GM12801 (cell line): Measurements from ENCODE around the gene DUSP22.

ENCODE experiments used
- CTCF ChIP-seq: IDR thresholded peaks from one replicate; pipeline ENCODE4 v1.5.1; 2011; ENCODE audit warnings: control low read depth; ENCODE audit not compliant: insufficient read length; ENCODE audit errors: extremely low read depth

Gene DUSP22

GRCh38 chr6:291697-292505, at the start of gene DUSP22:
Gene DUSP22 (plus strand): TSS chr6:292487. CDS start chr6:292540, 53 bp downstream.
- TF ChIP-seq CTCF = no peak

- no peak for TF ChIP-seq CTCF
Observed at GRCh38 chr6:246352-246751, 45.9 kb upstream of the DUSP22 start.

GRCh38 chr6:247351-247750, 44.9 kb upstream of the DUSP22 start:
- TF ChIP-seq CTCF = no peak

GRCh38 chr6:250676-251075, 41.6 kb upstream of the DUSP22 start:
- TF ChIP-seq CTCF = no peak

GRCh38 chr6:251920-252319, 40.4 kb upstream of the DUSP22 start:
- TF ChIP-seq CTCF = no peak

- no peak for TF ChIP-seq CTCF
Observed at GRCh38 chr6:252775-253535, 39.3 kb upstream of the DUSP22 start.

- no peak for TF ChIP-seq CTCF
Observed at GRCh38 chr6:254016-254415, 38.3 kb upstream of the DUSP22 start.
